ENCODE measurements around the gene TNP2.

Gene TNP2

DNA sequence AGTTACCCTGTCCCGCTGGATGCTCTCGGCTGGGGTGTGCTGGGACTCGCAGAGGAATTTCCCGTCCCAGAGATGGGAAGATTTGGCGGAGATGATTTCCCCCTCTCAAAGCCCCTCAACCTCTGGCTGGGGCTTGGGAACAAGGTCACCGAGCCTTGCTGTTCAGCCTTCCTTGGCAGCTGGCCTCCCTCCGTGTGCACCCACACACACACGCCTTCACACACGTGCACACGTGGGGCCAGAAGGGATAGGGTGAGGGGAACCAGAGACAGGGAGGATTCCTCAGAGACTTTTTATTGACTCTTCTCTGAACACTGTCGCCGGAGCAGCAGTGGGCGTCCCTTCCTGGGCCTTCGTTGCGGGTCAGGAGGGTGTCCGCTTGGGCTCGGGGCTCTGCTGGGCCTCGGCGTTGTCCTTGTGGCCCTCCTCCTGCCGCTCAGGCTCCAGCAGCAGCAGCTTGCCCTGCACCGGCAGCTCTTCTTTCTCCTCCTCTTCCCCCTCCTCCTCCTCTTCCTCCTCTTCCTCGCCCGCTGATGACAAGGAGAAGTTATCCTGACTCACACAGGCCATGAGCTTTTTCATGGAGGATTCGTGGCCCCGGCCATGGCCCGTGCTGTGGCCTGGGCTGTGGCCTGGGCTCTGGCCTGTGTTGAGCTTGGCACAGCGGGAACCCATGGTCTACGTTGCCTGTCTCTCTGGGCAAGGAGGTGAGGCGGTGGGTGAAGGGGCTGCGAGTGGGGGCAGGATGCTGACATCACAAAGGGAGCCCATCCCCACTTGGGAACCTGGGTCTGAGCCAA, 4.0 kb upstream of the TNP2 start, which contains the start of gene PRM3:
PRM3 (minus strand) TSS at position 709 of the 800 bp plus-strand sequence; CDS start at position 675, 34 bp downstream.
- Histone ChIP-seq H3K9me3 (ENCODE audit: control insufficient read depth, insufficient read depth, low read length) (no peaks in the 10 kb centered on the region), H3K4me3 (ENCODE audit: low read depth, low read length) (no peak within 1 kb of the TSS), H3K27me3 (ENCODE audit: control insufficient read depth, insufficient read depth, low read length) (no peaks in the 10 kb centered on the region), H3K36me3 (ENCODE audit: control insufficient read depth, insufficient read depth, low read length) (no peaks in the 10 kb centered on the region), H3K9ac (ENCODE audit: low read depth, low read length) (no peak within 1 kb of the TSS), H3K4me1 (ENCODE audit: control insufficient read depth, insufficient read depth, low read length) (no peaks in the 10 kb centered on the region)

DNA sequence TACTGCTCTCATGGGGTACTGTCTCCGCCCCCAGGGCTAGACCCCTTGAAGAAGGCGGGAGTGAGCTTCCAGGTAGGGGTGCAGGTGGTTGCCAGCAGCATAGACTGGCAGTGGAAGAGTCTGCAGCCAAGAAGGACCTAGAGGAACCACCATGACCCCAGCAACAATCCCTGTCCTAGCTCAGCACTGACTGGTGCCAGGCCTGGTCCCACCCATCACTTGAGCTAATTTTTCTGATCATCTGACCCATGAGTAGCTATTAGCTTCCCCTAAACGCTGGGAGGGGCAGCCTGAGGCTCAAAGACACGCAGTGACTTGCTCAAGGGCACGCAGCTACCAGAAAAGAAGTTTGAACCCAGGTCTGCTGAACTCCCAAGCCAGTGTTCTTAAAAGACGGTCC, 3.4 kb upstream of the TNP2 start:
- Histone ChIP-seq H3K9ac (ENCODE audit: low read depth, low read length) (no peak overlapping the region), H3K4me1 (ENCODE audit: control insufficient read depth, insufficient read depth, low read length) (no peaks in the 10 kb centered on the region), H3K27me3 (ENCODE audit: control insufficient read depth, insufficient read depth, low read length) (no peaks in the 10 kb centered on the region), H3K9me3 (ENCODE audit: control insufficient read depth, insufficient read depth, low read length) (no peaks in the 10 kb centered on the region), H3K4me3 (ENCODE audit: low read depth, low read length) (no peak overlapping the region), H3K36me3 (ENCODE audit: control insufficient read depth, insufficient read depth, low read length) (no peaks in the 10 kb centered on the region)

DNA sequence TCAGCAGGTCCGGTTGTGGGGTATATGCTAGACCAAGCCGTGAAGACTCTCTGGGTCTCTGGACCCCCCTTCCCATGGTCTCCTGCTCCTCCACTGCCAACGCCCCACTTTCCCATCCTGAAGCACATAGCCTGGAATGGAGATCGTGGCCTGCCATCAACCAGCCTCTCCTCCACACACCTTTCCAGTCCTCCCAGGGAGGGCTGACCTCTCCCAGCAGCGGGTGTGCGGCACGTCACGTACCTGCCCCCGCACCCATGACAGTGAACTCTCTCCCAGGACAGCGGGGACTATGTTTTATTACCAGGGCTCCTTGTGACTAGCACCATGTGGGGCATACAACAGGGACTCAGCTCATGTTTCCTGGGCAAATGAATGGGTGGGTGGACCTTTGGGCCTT, 2.5 kb upstream of the TNP2 start:
- H3K36me3 ChIP-seq (ENCODE audit: control insufficient read depth, insufficient read depth, low read length), result no peaks in the 10 kb centered on the region
- H3K4me3 ChIP-seq (ENCODE audit: low read depth, low read length), result no peak overlapping the region
- H3K27me3 ChIP-seq (ENCODE audit: control insufficient read depth, insufficient read depth, low read length), result no peaks in the 10 kb centered on the region
- no peaks in the 10 kb centered on the region for H3K9me3 ChIP-seq (ENCODE audit: control insufficient read depth, insufficient read depth, low read length)
- H3K4me1 ChIP-seq (ENCODE audit: control insufficient read depth, insufficient read depth, low read length), result no peaks in the 10 kb centered on the region
- H3K9ac ChIP-seq (ENCODE audit: low read depth, low read length), result no peak overlapping the region

DNA sequence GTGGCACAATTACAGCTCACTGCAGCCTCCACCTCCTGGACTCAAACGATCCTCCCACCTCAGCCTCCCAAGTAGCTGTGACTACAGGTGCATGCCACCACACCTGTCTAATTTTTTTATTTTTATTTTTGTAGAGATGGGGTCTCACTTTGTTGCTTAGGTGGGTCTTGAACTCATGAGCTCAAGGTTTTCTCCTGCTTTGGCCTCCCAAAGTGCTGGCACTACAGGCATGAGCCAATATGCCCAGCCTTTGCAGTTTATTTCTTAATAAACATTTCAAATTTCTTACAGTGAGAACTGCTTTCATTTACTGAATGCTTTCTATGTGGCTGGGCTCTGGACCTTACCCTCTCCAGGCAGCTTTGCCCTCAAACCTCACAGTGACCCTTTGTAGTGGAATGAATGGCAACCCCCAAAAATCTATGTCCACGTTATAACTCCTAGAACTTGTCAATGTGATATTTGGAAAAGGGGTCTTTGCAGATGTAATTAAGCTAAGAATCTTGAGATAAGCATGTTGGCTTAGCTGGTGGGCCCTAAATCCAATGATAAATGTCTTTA, 1.6 kb upstream of the TNP2 start:
- no peaks in the 10 kb centered on the region for H3K9me3 ChIP-seq (ENCODE audit: control insufficient read depth, insufficient read depth, low read length)
- no peaks in the 10 kb centered on the region for H3K36me3 ChIP-seq (ENCODE audit: control insufficient read depth, insufficient read depth, low read length)
- H3K9ac ChIP-seq (ENCODE audit: low read depth, low read length), result no peak overlapping the region
- no peak overlapping the region for H3K4me3 ChIP-seq (ENCODE audit: low read depth, low read length)
- H3K27me3 ChIP-seq (ENCODE audit: control insufficient read depth, insufficient read depth, low read length), result no peaks in the 10 kb centered on the region
- H3K4me1 ChIP-seq (ENCODE audit: control insufficient read depth, insufficient read depth, low read length), result no peaks in the 10 kb centered on the region

DNA sequence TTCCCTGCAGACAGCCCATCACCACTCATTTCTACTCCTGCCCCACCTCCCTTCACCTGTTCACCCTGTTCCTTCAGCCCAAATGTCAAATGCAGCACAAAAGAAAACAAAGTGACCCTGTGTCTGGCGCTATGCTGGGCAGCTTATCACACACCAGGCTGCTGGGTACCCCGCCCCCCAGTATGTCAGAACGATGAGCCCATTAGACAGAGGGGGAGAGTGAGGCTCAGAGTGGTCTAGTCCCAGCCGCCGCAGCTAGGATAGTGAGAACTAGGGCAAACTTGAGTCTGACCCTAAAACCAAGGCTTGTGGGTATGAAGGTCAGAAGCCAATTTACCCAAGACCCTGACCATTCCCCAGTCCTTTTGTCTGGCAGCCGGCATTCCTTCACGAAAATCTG, 4.0 kb downstream of the TNP2 start:
- no peaks in the 10 kb centered on the region for H3K36me3 ChIP-seq (ENCODE audit: control insufficient read depth, insufficient read depth, low read length)
- H3K9me3 ChIP-seq (ENCODE audit: control insufficient read depth, insufficient read depth, low read length), result no peaks in the 10 kb centered on the region
- no peaks in the 10 kb centered on the region for H3K4me1 ChIP-seq (ENCODE audit: control insufficient read depth, insufficient read depth, low read length)
- no peak overlapping the region for H3K4me3 ChIP-seq (ENCODE audit: low read depth, low read length)
- no peaks in the 10 kb centered on the region for H3K27me3 ChIP-seq (ENCODE audit: control insufficient read depth, insufficient read depth, low read length)
- no peak overlapping the region for H3K9ac ChIP-seq (ENCODE audit: low read depth, low read length)

DNA sequence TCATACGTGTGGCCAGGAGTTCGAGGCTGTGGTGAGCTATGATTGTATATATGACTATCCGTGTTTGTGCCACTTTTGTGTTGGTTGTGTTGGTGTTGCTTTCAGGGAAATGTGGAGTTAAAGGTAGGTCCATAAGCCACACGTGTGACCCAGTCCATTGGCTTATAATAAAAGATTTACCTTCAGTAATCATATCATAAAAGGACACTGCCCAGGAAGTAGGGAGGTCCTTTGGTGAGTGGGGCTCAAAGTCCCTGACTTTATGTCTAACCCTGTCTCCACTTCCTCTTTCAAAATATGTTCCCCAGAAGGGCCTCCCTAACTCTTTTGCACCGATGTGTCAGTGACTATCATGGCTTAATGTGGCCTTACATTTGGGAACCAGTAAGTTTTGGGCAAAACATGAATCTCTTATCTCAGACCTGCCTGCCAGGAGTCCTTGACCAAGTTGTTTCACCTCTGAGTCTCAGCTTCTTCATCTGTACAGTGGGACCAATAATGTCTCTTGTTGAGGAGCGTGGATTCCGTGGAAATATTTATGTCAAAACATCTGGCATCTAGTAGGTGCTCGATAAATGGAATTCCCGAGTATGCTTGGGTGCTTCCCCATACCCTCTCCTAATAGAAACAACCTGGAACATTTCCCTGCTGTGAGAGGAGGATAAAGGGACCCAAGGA, 4.8 kb downstream of the TNP2 start:
- Histone ChIP-seq H3K27me3 (ENCODE audit: control insufficient read depth, insufficient read depth, low read length) (no peaks in the 10 kb centered on the region), H3K36me3 (ENCODE audit: control insufficient read depth, insufficient read depth, low read length) (no peaks in the 10 kb centered on the region), H3K9me3 (ENCODE audit: control insufficient read depth, insufficient read depth, low read length) (no peaks in the 10 kb centered on the region), H3K4me3 (ENCODE audit: low read depth, low read length) (no peak overlapping the region), H3K4me1 (ENCODE audit: control insufficient read depth, insufficient read depth, low read length) (no peaks in the 10 kb centered on the region), H3K9ac (ENCODE audit: low read depth, low read length) (no peak overlapping the region)

DNA sequence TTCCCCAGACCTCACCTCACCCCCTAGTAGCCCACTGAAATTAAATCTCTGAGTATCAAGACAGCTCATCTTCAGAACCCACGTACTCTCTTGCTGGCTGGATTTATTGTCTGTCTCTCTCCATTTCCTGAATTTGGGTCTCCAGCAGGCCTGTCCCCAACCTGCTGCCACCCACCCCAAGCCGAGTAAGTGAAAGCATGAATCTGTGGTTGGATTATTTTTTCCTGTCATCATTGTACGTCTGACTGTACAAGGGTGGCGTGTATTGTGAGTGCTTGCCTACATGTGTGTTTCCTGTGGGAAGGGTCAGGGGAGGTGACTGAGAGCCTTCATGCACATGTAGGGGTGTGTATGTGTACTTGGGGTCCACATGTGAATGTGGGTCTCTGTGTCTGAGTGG, 5.4 kb downstream of the TNP2 start:
- Histone ChIP-seq H3K36me3 (ENCODE audit: control insufficient read depth, insufficient read depth, low read length) (no peaks in the 10 kb centered on the region), H3K4me1 (ENCODE audit: control insufficient read depth, insufficient read depth, low read length) (no peaks in the 10 kb centered on the region), H3K9ac (ENCODE audit: low read depth, low read length) (no peak overlapping the region), H3K4me3 (ENCODE audit: low read depth, low read length) (no peak overlapping the region), H3K27me3 (ENCODE audit: control insufficient read depth, insufficient read depth, low read length) (no peaks in the 10 kb centered on the region), H3K9me3 (ENCODE audit: control insufficient read depth, insufficient read depth, low read length) (no peaks in the 10 kb centered on the region)

DNA sequence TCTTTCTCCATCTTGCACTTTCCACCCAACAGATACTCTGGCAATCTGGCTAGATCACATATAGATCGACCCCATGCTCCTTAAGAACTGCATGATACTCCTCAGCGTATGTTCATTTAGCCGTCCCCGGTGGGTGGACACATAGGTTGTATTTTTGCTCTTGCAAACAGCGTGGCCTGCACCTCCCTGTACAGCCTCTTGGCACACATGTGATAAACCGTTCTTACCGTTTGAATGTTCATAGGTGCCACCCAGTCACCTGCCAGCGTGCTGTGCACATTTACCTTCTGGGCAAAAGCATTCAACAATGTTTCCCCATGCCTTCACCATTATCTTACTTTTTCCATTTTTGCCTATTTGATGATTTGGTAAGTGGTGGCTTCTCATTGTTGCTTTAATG, 6.2 kb downstream of the TNP2 start:
- Histone ChIP-seq H3K4me1 (ENCODE audit: control insufficient read depth, insufficient read depth, low read length) (no peaks in the 10 kb centered on the region), H3K9ac (ENCODE audit: low read depth, low read length) (no peak overlapping the region), H3K9me3 (ENCODE audit: control insufficient read depth, insufficient read depth, low read length) (no peaks in the 10 kb centered on the region), H3K27me3 (ENCODE audit: control insufficient read depth, insufficient read depth, low read length) (no peaks in the 10 kb centered on the region), H3K4me3 (ENCODE audit: low read depth, low read length) (no peak overlapping the region), H3K36me3 (ENCODE audit: control insufficient read depth, insufficient read depth, low read length) (no peaks in the 10 kb centered on the region)

DNA sequence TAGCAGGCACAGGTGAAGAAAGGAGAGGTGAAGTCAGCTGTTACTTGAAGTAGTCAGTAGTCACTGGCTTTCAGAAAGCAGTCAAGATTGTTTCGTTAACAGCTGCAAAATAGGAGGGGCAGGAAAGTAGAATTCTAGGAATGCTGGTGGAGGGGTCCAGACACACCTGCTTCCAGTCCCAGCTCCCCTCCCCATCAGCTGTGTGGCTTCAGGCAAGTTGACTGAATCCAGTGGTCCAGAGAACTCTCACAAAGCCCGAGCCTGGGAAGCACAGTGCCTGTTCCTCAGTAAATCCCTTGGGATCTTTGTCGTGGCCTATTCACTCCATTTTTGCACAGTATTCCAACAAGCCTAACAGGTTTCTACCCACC, 8.5 kb downstream of the TNP2 start:
- peaks cover 4% of the 10 kb centered on the region for H3K4me1 ChIP-seq (ENCODE audit: control insufficient read depth, insufficient read depth, low read length)
- H3K9ac ChIP-seq (ENCODE audit: low read depth, low read length), result no peak overlapping the region
- H3K36me3 ChIP-seq (ENCODE audit: control insufficient read depth, insufficient read depth, low read length), result no peaks in the 10 kb centered on the region
- no peak overlapping the region for H3K4me3 ChIP-seq (ENCODE audit: low read depth, low read length)
- no peaks in the 10 kb centered on the region for H3K9me3 ChIP-seq (ENCODE audit: control insufficient read depth, insufficient read depth, low read length)
- peaks cover 2% of the 10 kb centered on the region for H3K27me3 ChIP-seq (ENCODE audit: control insufficient read depth, insufficient read depth, low read length)

DNA sequence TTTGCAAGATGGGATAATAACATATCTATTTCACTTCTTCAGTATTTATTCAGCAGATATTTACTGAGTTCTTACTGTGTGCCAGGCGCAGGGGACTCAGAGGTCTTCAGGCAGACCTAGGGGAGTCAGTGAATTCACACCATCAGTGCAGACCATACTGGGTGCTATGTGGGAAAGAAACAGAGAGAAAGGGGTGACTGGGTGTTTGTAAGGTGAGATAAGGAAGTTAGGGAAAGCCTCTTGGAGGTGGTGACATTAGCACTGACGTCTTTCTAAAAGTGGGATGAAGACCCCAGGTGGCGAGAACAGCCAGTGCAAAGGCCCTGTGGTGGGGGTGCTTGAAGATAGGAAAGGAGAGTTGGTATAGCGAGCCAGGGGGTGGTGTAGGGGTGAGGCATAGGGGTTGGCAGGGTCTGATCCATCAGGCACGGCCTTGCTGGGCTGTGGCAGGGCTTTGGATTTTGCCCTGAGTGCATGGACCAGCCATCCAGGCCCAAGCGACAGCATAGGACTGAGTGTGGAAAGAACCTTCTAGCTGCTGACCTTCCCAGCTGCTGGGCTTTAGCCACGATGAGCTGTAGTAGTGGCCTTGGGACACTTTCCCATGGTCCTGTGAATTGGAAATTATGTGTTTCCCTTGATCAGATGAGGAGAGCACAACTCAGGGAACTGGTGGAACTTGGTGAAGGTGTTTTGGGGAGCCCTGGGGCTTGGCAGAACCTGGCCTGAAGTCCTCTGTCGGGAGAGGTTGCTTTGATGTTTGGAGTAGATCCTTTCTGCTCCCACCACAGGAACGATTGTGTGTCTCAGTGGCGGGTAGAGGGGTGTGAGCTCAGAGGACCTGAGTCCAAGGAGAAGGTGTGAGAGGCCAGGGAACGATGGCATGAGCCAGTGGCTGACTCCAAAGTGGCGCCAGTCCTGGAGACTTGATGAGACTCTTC, 9.2 kb downstream of the TNP2 start:
- Histone ChIP-seq H3K27me3 (ENCODE audit: control insufficient read depth, insufficient read depth, low read length) (peaks cover 2% of the 10 kb centered on the region), H3K4me1 (ENCODE audit: control insufficient read depth, insufficient read depth, low read length) (peaks cover 4% of the 10 kb centered on the region), H3K9ac (ENCODE audit: low read depth, low read length) (no peak overlapping the region), H3K9me3 (ENCODE audit: control insufficient read depth, insufficient read depth, low read length) (no peaks in the 10 kb centered on the region), H3K36me3 (ENCODE audit: control insufficient read depth, insufficient read depth, low read length) (peaks cover 2% of the 10 kb centered on the region), H3K4me3 (ENCODE audit: low read depth, low read length) (no peak overlapping the region)

Data from iPS-15b (cell line).